Astrocyte (in vitro differentiated cells and primary cell): ENCODE data around the gene ATG13.

Source experiments
- CTCF ChIP-seq: IDR thresholded peaks from 2 replicates; pipeline ENCODE4 v1.5.1; 2011; ENCODE audit warnings: low read depth, mild to moderate bottlenecking, inconsistent platforms, low read length, moderate library complexity; ENCODE audit not compliant: insufficient read depth
- EZH2 ChIP-seq: IDR thresholded peaks from 2 replicates; pipeline ENCODE4 v1.6.1; 2012; ENCODE audit warnings: mild to moderate bottlenecking, low read length, inconsistent platforms; ENCODE audit not compliant: insufficient read depth

GRCh38 chr11:46690702-46691101 lies 73.3 kb downstream of the ATG13 start:
- TF ChIP-seq EZH2 (no peak), CTCF (no peak)
